ENCODE data around the gene STIMATE.

The STIMATE gene

GRCh38 chr3:52891164-52891563 lies 6.2 kb downstream of the STIMATE start:
- H3K36me3 ChIP-seq (ENCODE audit: insufficient read depth, low read length): no peaks in the 10 kb centered on the region
- H3K4me3 ChIP-seq (ENCODE audit: low read length): no peak overlapping the region
- peaks cover 5% of the 10 kb centered on the region for H3K4me1 ChIP-seq (ENCODE audit: insufficient read depth, low read length)
- no peaks in the 10 kb centered on the region for H3K27me3 ChIP-seq (ENCODE audit: insufficient read depth, low read length)
- peaks cover under 1% of the 10 kb centered on the region for H3K9me3 ChIP-seq (ENCODE audit: low read length)
- H2AFZ ChIP-seq (ENCODE audit: low read depth, low read length): no peak overlapping the region

- no peak overlapping the region for H2AFZ ChIP-seq (ENCODE audit: low read depth, low read length)
- H3K9me3 ChIP-seq (ENCODE audit: low read length): peaks cover 2% of the 10 kb centered on the region
- no peaks in the 10 kb centered on the region for H3K27me3 ChIP-seq (ENCODE audit: insufficient read depth, low read length)
- no peak overlapping the region for H3K4me3 ChIP-seq (ENCODE audit: low read length)
- no peaks in the 10 kb centered on the region for H3K36me3 ChIP-seq (ENCODE audit: insufficient read depth, low read length)
- peaks cover 3% of the 10 kb centered on the region for H3K4me1 ChIP-seq (ENCODE audit: insufficient read depth, low read length)
These were observed 6.6 kb downstream of the STIMATE start for GRCh38 chr3:52890735-52891134.

GRCh38 chr3:52889901-52890300 lies 7.4 kb downstream of the STIMATE start:
- H3K27me3 ChIP-seq (ENCODE audit: insufficient read depth, low read length): no peaks in the 10 kb centered on the region
- H3K36me3 ChIP-seq (ENCODE audit: insufficient read depth, low read length): peaks cover 4% of the 10 kb centered on the region
- H3K4me3 ChIP-seq (ENCODE audit: low read length): no peak overlapping the region
- H3K4me1 ChIP-seq (ENCODE audit: insufficient read depth, low read length): peaks cover 3% of the 10 kb centered on the region
- no peak overlapping the region for H2AFZ ChIP-seq (ENCODE audit: low read depth, low read length)
- H3K9me3 ChIP-seq (ENCODE audit: low read length): peaks cover 2% of the 10 kb centered on the region

- Histone ChIP-seq H3K4me3 (ENCODE audit: low read length) (no peak overlapping the region), H3K36me3 (ENCODE audit: insufficient read depth, low read length) (peaks cover 4% of the 10 kb centered on the region), H2AFZ (ENCODE audit: low read depth, low read length) (no peak overlapping the region), H3K27me3 (ENCODE audit: insufficient read depth, low read length) (no peaks in the 10 kb centered on the region), H3K4me1 (ENCODE audit: insufficient read depth, low read length) (peaks cover 3% of the 10 kb centered on the region), H3K9me3 (ENCODE audit: low read length) (peaks cover 2% of the 10 kb centered on the region)
These were observed 10.2 kb downstream of the STIMATE start for GRCh38 chr3:52887166-52887565.

GRCh38 chr3:52886049-52886730 lies 11.2 kb downstream of the STIMATE start:
- Histone ChIP-seq H2AFZ (ENCODE audit: low read depth, low read length) (no peak overlapping the region), H3K27me3 (ENCODE audit: insufficient read depth, low read length) (no peaks in the 10 kb centered on the region), H3K4me1 (ENCODE audit: insufficient read depth, low read length) (no peaks in the 10 kb centered on the region), H3K4me3 (ENCODE audit: low read length) (no peak overlapping the region), H3K9me3 (ENCODE audit: low read length) (peaks cover 2% of the 10 kb centered on the region), H3K36me3 (ENCODE audit: insufficient read depth, low read length) (peaks cover 4% of the 10 kb centered on the region)

- Histone ChIP-seq H3K36me3 (ENCODE audit: insufficient read depth, low read length) (peaks cover 4% of the 10 kb centered on the region), H3K9me3 (ENCODE audit: low read length) (peaks cover 5% of the 10 kb centered on the region), H3K4me1 (ENCODE audit: insufficient read depth, low read length) (no peaks in the 10 kb centered on the region), H2AFZ (ENCODE audit: low read depth, low read length) (no peak overlapping the region), H3K27me3 (ENCODE audit: insufficient read depth, low read length) (no peaks in the 10 kb centered on the region), H3K4me3 (ENCODE audit: low read length) (no peak overlapping the region)
These were observed 15.0 kb downstream of the STIMATE start for GRCh38 chr3:52882377-52882776.

- H3K9me3 ChIP-seq (ENCODE audit: low read length): peaks cover 5% of the 10 kb centered on the region
- H2AFZ ChIP-seq (ENCODE audit: low read depth, low read length): no peak overlapping the region
- no peak overlapping the region for H3K4me3 ChIP-seq (ENCODE audit: low read length)
- no peaks in the 10 kb centered on the region for H3K27me3 ChIP-seq (ENCODE audit: insufficient read depth, low read length)
- H3K4me1 ChIP-seq (ENCODE audit: insufficient read depth, low read length): no peaks in the 10 kb centered on the region
- H3K36me3 ChIP-seq (ENCODE audit: insufficient read depth, low read length): peaks cover 4% of the 10 kb centered on the region
These were observed 15.5 kb downstream of the STIMATE start for GRCh38 chr3:52881871-52882270.

GRCh38 chr3:52880474-52880873 lies 16.9 kb downstream of the STIMATE start:
- H3K27me3 ChIP-seq (ENCODE audit: insufficient read depth, low read length): no peaks in the 10 kb centered on the region
- H3K4me3 ChIP-seq (ENCODE audit: low read length): no peak overlapping the region
- H2AFZ ChIP-seq (ENCODE audit: low read depth, low read length): no peak overlapping the region
- peaks cover 2% of the 10 kb centered on the region for H3K36me3 ChIP-seq (ENCODE audit: insufficient read depth, low read length)
- no peaks in the 10 kb centered on the region for H3K4me1 ChIP-seq (ENCODE audit: insufficient read depth, low read length)
- peaks cover 3% of the 10 kb centered on the region for H3K9me3 ChIP-seq (ENCODE audit: low read length)

- Histone ChIP-seq H3K4me1 (ENCODE audit: insufficient read depth, low read length) (no peaks in the 10 kb centered on the region), H3K27me3 (ENCODE audit: insufficient read depth, low read length) (no peaks in the 10 kb centered on the region)
These were observed 17.3 kb downstream of the STIMATE start for GRCh38 chr3:52880047-52880446.

GRCh38 chr3:52879581-52879980 lies 17.8 kb downstream of the STIMATE start:
- no peaks in the 10 kb centered on the region for H3K27me3 ChIP-seq (ENCODE audit: insufficient read depth, low read length)
- H3K36me3 ChIP-seq (ENCODE audit: insufficient read depth, low read length): no peaks in the 10 kb centered on the region
- no peak overlapping the region for H2AFZ ChIP-seq (ENCODE audit: low read depth, low read length)
- no peaks in the 10 kb centered on the region for H3K4me1 ChIP-seq (ENCODE audit: insufficient read depth, low read length)
- peaks cover 3% of the 10 kb centered on the region for H3K9me3 ChIP-seq (ENCODE audit: low read length)
- H3K4me3 ChIP-seq (ENCODE audit: low read length): no peak overlapping the region

More at GRCh38 chr3:52880047-52880446, 17.3 kb downstream of the STIMATE start:
- H3K4me3 ChIP-seq (ENCODE audit: low read length): no peak overlapping the region
- H2AFZ ChIP-seq (ENCODE audit: low read depth, low read length): no peak overlapping the region
- H3K36me3 ChIP-seq (ENCODE audit: insufficient read depth, low read length): no peaks in the 10 kb centered on the region
- peaks cover 3% of the 10 kb centered on the region for H3K9me3 ChIP-seq (ENCODE audit: low read length)

- Histone ChIP-seq H3K4me3 (ENCODE audit: low read length) (no peak overlapping the region), H3K9me3 (ENCODE audit: low read length) (peaks cover 3% of the 10 kb centered on the region), H3K27me3 (ENCODE audit: insufficient read depth, low read length) (no peaks in the 10 kb centered on the region), H3K36me3 (ENCODE audit: insufficient read depth, low read length) (no peaks in the 10 kb centered on the region), H2AFZ (ENCODE audit: low read depth, low read length) (no peak overlapping the region), H3K4me1 (ENCODE audit: insufficient read depth, low read length) (no peaks in the 10 kb centered on the region)
These were observed 18.3 kb downstream of the STIMATE start for GRCh38 chr3:52879090-52879489.

- no peaks in the 10 kb centered on the region for H3K27me3 ChIP-seq (ENCODE audit: insufficient read depth, low read length)
- H3K9me3 ChIP-seq (ENCODE audit: low read length): peaks cover 3% of the 10 kb centered on the region
- H2AFZ ChIP-seq (ENCODE audit: low read depth, low read length): no peak overlapping the region
- H3K36me3 ChIP-seq (ENCODE audit: insufficient read depth, low read length): no peaks in the 10 kb centered on the region
- H3K4me1 ChIP-seq (ENCODE audit: insufficient read depth, low read length): no peaks in the 10 kb centered on the region
- H3K4me3 ChIP-seq (ENCODE audit: low read length): no peak overlapping the region
These were observed 20.3 kb downstream of the STIMATE start for GRCh38 chr3:52877085-52877484.

GRCh38 chr3:52874864-52875587 lies 22.3 kb downstream of the STIMATE start:
- Histone ChIP-seq H3K27me3 (ENCODE audit: insufficient read depth, low read length) (no peaks in the 10 kb centered on the region), H3K4me1 (ENCODE audit: insufficient read depth, low read length) (no peaks in the 10 kb centered on the region), H3K36me3 (ENCODE audit: insufficient read depth, low read length) (no peaks in the 10 kb centered on the region), H2AFZ (ENCODE audit: low read depth, low read length) (no peak overlapping the region), H3K9me3 (ENCODE audit: low read length) (peaks cover 3% of the 10 kb centered on the region), H3K4me3 (ENCODE audit: low read length) (no peak overlapping the region)
